Cerebellar nuclear complex (tissue), 1 donor: ENCODE results near the gene IL17RD.

ENCODE experiments used
- DNase-seq, 2 experiments: peaks; one replicate each; lab custom pipeline; 2025; lab: John Stamatoyannopoulos, UW

Gene IL17RD

DNA sequence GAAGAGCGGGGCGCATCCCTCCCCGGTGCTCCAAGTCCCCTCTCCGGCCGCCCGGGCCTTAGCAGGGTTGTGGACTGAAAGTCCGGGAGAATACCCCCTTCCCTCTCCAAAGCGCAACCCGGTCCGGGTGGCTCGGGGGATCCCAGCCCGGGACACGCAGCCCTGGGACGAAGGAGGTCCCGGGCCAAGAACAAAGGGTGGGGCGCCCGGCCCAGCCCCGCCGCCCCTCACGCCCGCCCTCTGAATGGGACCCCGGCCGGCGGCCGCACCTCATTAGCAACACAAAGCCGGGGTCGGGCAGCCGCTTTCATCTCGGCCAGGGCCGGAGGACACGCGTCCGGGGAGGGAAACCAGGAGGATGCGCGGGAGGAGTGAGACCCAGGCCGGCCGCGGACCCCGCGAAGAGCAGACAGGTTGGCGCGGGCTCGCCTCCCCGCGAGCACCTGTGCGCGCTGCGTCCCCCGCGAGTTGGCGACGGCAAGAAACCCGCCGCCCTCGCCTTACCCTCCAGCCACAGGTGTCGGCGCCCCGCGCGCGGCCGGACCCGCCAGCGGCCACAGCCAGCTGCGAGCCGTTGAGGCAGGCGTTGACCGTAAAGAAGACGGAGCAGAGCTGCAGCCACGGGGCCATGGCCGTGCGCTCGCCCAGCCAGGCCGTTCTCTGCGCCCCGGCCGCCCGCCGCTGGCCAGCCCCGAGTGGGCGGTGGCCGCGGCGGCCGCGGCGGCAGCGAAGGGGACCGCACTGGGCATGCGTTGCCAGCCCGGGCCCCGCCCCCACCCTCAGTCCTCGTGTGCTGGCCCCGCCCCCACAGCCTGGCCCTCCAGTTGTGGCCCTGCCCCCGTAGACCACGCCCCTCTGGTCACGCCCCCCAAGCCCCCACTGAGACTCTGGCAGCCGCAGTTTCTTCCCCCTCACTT is at the start of gene IL17RD:
TSS of gene IL17RD (minus strand) at position 697 of the 917 bp plus-strand sequence. CDS start at position 630, 67 bp downstream.
- no peak for DNase-seq

DNA sequence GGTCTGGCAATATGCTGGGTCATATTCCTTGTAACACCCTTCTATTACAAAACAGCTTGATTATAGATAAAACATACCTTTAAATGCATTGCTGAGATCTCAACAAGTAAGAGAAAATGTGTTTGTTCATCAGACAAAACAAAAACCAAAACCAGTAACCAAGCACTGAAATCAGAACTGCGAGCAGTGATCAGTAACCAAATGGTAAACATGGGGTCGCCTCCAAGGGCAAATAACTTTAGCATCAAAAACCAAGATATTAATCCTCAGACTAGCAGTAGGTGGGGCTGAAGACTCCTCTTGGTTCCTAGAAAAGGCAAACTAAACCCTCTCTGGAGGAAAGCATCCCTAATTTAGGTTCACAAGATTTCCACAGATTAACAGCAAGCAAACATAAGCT is 41.3 kb upstream of the IL17RD start:
- DNase-seq: no peak

DNA sequence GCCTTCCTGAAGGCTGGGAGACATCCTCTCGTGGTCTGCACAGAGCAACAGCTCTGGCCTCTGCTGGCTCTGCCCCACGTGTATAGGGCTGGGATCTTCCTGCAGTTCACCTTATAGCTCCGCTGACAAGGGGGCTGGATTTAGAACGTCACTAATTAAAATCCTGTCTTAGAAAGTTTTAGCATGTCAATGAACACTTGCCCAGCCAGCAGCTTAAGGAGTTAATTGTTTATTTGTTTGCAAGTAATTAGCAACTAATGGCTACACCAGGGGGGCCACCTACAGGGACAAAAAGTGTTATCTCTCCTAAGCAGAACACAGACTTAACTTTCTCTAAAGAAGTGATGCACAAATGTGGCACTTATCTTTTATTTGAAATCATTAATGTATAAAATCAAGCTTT is 34.7 kb upstream of the IL17RD start, which contains the start of gene HESX1:
TSS of gene HESX1 (minus strand) at position 84 of the 403 bp plus-strand sequence. CDS start at position 24, 60 bp downstream.
- DNase-seq: no peak

DNA sequence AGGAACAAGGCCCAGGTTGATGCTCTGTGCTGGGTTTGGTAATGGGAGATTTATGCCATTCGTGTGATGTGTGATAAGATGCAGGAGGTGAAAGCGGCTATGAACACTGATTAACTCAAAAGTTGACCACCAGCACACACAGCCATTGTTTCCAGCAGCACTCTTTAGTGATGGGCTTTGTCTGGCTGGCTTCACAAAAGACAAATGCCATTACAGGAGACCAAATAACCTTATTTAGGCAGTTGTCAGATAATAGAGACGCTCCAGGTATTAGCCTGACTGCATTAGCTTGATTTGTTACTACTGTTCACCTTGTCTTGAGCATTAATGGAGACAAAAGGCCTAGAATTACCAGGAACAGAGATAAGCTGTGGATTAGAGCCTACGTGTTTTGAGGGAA is 29.5 kb upstream of the IL17RD start:
- DNase-seq: no peak

DNA sequence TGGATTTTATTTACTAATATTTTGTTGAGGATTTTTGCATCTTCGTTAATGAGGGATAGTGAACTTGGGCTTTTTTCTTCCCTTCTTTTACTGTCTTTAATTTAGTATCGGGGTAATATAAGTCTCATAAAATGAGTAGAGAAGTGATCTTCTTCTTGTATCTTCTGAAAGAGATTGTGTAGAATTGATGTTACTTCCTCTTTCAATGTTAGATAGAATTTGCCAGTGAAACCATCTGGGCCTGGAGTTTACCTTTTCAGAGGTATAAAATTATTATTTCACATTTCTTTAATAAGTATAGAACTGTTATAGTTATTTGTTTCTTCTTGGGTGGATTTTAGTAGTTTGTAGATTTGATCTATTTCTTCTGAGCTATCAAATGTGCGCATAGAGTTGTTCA is 26.9 kb upstream of the IL17RD start:
- no peak for DNase-seq

DNA sequence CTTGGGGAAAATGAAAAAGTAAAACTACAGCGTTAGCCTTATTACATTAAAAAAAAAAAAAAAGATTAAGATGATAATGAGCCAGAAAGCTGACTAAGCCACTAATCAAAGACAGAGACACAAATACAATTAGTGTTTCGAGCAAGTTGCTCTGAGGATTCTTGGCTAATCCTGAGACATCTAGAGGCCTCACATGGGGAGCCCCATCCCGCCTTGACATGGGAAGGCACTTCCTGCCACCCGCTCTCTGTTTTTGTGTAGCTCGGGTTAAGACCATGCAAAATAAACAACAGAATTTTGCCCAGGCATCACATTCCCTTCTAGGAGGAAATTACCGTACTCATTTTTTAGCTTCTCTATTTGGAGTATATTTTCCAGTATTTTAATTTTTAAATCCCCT is 19.4 kb upstream of the IL17RD start:
- DNase-seq: no peak

DNA sequence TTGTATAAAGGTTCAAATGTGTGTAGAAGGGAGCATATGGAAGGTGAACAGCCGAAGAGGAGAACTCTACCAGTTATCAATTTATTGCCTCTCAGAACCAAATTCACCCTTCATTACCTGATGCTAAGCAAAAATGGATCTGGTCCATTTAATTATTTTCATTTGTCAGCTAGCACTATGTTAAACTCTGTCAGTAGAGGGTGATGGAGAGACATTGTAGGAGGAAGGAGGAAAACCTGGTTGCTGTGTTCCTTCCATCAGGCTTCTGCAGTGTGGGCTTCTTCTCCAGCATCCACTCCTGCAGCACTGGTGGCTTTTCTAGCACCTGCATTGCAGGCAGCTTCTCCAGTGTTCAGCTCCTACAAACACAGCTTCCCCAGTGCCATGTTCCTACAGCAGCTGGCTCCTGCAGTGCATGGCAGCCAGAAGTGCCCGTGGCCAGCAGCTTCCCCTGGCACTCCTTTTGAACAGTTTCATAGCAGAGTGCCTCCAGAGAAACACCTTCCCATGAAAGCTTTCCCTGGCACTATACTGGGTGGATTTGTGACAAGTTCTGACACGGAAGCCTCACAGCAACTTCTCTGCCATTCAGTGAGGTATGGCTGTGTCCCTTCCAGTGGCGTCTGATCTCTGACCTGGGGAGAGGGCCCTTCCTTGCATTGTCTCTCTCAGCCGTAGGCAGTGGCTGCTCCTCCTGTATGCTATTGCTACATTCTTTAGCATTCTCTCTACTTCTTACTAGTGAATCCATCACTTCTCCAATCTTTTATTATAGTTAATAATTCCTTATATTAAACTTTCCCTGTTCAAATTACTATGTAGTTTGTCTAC is 14.6 kb upstream of the IL17RD start:
- DNase-seq: no peak

DNA sequence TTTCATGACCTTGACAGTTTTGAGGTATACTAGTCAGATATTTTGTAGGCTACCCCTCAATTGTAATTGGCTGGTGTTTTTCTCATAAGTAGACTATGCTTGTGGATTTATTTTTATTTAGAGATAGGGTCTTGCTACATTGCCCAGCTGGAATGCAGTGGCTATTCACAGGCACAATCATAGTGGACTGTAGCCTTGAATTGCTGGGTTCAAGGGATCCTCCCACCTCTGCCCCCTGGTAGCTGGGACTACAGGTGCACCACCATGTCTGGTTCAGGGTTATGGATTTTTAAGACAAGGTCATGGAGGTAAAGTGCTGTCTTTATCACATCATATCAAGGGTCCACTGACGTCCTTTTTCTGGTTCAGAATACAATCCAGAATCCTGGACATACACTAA is 10.9 kb upstream of the IL17RD start:
- no peak for DNase-seq

DNA sequence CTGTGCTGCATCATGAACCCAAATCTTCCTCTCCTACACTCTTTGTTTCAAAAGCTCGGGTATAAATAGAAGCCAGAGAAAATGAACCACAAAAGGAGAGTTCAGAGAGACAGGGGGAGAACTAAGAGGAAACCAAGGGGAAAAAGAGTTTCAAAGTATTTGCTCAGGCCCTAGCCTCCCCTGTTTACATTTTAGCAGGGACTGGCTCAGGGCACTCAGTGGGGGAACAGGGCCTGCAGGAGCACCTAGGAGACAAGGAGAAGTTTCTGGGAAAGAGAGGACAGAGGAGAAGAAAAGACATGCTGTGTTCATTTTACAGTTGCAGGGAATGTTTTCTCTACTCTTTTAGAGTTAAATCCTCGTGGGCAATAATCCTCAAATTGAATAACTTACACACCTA is 8.5 kb upstream of the IL17RD start:
- no peak for DNase-seq

DNA sequence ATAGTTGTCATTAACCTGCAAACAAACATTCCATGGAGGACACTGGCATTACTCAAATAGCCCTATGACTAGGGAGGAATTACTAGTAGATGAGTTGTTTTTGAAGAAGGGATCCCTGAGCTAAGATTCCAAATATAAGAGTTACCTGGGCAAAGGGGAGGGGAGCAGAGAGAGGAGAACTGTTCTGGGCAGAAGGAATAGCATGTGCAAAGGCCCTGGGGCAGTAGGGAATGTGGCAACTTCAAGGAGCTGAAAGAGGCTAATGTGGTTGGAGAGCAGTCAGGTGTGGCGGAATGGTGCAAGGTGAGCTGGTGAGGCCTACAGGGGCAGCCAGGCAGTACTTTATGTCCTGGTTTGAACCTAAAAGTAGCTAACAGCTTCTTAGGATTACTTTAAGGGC is 5.8 kb upstream of the IL17RD start:
- no peak for DNase-seq

DNA sequence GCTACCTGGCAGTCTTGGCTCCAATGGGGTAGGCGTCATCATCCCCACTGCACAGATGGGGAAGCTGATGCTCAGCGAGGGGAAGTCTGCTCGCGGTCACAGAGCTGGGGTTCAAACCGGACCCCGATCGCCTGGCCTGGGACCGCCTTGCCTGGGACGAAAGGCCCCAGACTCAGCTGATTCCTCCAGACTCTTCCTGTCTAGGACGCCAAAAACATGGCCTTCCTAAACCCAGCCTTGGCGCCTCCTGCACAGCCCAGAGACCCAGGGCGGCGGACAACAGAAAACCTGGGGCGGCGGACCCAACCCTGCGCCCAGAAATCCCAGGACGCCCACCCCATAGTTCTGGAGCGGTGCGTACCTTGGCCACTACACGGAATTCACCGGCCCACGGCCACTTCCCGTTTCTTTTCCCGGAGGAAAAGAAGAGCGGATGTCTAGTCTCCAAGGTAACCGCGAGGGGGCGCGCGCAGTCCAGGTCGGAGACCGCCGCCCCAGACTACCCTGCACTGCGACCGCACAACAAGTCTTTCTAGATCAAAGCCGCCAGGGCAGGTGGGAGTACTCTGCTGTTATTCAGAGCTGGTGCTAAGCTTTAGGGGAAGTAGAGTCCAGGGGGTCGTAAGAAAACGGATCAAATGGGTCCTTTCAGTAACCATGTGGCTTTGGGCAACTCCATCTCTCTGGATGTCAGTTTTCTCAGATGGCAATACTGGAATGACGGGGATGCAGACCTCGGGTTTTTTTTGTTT is 4.9 kb upstream of the IL17RD start:
- no peak for DNase-seq

DNA sequence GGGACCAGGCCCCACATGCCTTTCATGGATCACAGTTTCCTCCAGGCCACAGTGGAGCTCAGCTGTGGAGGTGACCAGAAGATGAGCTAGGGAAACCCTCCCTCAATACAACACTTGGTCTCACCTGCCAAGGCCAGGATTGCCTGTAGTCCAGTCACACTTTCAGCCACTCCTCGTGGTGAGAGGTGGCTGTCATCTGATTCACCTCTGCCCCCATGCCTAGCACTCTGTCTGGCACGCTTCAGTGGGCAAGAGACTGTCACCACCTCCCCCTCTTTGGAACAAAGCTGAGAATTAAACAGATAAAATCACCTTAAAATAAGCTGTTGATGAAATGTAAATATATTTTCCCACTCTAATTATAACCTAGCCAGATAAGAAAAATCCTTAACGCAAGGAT is 4.0 kb upstream of the IL17RD start:
- no peak for DNase-seq

DNA sequence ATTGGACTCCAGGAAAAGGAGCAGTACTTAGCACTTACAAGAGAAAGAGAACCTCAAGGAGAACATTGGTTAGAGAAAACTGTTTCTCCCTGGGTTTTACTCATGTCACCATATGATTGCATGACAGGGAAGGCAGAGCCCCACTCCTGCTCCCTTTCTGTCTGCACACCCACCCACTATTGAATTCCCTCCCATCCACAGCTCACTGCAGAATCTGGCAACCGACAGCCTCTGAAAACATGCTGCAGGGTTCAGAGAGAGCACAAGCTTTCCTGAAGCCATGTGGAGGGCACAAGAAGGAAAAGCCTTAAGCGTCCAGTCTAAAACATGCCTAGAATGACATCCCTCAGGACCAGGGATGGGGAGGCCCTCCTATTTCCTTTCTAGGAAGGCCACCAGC is 3.0 kb upstream of the IL17RD start:
- DNase-seq: no peak

DNA sequence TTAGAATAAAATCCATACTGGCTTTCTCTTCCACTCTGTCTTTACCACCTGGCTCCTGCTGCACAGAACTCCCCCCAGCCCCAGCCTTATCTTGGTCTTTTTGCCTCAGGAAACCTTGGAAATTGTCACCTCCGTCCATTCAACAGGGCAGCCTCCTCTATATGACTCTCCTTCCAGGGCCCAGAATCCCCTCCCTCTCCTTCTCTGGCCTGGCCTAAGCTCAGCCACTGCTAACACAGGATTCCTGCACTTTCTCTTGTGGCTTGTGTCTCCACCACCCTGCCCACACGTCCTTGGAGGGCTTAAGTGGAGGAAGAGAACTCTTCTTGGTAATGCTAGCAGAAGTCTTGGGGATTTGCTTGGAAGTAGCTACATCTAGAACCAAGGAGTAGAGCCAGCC is 1.5 kb upstream of the IL17RD start:
- DNase-seq: no peak

DNA sequence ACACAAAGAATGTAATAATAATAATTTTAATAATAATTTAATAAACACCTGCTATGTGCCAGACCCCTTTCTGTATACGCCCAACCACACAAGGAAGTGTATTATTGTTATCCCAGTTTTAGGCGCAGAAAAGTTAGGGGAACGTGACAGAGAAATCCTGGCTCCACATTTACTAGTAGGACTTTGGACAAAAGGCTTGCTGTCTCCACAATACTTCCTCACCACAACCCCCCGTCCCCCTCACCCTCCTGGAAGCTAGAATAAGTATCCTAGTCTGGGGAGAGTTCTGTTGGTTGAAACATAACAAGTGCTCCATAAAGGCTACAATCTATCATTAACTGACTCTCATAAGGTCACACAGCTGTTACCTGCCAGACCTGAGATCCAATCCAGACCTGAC is 488 bp upstream of the IL17RD start:
- DNase-seq: no peak

DNA sequence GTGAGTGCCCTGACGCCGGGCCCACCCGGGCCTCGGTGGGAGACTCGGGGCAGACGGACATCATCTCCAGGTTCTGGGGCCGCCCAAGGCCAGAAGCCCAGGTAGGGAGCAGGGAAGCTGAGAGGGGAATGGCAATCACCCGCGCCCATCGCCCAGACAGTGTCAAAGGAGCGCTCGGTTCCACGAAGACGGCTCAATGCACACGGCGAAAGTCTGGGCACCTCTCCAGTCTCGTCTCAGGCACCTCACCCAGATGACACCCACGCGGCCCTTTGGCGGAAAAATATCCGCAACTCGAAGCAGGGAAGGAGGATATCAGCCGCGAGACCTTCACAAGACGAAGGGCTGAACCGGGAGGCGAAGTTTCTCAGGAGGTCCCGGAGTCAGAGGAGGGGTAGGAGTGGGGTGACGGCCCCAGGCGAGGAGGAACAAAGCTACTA is 916 bp downstream of the IL17RD start:
- DNase-seq: no peak

DNA sequence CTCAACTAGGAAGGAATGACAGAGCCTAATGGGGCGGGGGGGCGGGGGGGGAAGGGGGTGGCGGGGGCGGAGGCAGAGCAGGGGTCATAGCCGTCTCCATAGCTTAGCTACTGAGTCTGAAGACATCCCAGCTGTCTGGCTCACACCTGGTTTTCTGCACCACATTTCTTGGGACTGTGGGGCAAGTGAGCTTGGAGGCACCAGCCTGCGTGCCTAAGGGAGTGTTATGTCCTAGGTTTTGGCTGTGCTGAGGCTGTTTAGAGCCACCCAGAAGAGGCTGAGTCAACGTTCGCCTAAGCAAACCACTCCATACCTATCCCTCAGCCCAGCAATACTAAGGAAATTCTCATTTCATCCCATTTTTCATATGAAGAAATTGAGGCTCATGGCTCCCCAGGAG is 1.4 kb downstream of the IL17RD start:
- no peak for DNase-seq

DNA sequence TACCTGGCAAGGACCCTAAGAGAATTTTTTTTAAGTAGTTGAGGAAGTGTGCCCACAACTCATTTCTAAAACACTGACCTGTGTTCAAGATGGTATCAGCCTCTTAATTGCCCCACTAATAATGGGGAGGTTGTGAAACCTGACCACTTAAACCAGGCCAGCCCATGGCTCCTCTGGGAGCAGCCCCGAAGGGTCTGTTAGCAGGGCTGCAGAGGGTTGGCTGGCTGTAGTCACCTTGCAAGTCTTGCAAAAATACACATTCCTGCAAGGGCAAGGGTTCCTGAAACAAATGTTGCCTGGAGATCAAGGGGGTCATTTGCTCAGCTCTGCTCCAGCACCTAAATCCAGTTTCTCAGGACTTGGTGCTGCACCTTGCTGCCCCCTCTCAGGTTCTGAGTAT is 3.2 kb downstream of the IL17RD start:
- DNase-seq: no peak

DNA sequence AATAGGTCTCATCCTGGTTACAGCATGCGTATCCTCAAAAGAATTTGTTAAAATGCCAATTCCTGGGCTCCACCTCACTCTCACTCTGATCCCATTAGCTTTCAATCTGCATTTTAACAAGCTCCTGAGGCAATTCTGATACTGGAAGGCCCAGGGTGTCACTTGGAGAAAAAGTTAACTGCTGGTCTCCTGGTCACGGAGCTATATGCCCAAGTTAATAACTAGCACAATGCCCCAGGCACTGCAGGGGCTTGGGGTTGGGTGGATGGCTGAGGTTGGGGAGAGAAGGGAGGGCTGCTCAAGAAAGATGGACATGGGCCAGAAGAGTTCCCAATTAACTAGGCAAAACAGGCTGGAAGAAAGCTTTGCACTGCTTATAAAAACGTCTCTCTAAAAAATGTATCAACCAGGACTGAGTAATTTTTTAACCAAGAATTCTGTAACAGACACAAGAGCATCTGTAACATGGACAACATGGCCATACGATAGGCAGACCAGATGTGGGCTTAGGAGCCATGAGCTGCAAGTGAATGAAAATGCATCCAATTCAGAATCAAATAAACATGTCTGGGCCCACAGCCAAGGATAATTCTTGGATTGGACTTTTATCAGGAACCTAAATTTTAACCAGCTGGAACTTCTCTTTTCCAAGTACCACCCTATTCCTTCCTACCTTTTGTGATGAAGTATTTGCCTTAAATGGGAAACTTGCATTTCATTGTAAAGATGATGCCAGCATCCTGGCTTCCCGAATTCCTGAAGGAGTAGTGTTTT is 4.2 kb downstream of the IL17RD start:
- no peak for DNase-seq

DNA sequence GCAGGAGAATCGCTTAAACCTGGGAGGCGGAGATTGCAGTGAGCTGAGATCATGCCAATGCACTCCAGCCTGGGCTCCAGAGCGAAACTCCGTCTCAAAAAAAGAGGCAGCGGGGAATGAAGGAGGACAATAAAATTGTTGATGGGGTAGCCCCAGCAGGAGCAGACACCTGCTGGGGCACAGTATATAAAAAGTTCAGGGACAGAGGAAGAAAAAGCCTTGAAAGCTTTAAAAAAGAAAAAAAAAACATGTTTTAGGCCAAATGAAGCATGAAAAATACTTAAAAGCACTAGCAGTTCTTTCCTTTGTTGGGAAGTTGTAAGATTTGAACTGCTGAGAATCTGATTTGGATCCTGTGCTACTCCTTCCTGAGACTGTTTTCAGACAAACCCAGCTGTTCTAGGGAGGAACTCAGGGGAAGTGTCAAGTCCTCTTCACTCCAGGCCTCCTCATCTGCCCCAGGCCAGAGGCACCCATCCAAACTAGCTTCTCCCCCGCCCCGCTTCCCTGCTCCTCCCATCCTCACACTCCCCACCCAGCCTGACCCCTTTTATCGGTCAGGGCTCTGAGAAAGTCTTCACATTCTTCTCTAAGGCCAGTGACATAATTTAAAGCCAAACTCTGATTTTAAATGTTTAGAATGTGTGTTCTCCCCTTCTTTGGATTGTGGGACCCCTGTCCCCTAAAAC is 4.9 kb downstream of the IL17RD start:
- DNase-seq: no peak
